HG02852 (cell line): ENCODE data around the gene QRICH2.
"Not testable (repeated sequence)": the region's sequence is repeated elsewhere in the genome, so short reads cannot be mapped to it uniquely, and the experiment has no call there.

Experiments
- ATAC-seq: cut with Tn5 transposase; IDR thresholded peaks from one replicate; pipeline ENCODE4 v1.9.1; 2021; ENCODE audit warnings: mild to moderate bottlenecking, moderate library complexity; ENCODE audit not compliant: unreplicated experiment

QRICH2 gene

GRCh38 chr17:76278268-76278908 is 29.7 kb downstream of the QRICH2 start:
- ATAC-seq: no peak

DNA sequence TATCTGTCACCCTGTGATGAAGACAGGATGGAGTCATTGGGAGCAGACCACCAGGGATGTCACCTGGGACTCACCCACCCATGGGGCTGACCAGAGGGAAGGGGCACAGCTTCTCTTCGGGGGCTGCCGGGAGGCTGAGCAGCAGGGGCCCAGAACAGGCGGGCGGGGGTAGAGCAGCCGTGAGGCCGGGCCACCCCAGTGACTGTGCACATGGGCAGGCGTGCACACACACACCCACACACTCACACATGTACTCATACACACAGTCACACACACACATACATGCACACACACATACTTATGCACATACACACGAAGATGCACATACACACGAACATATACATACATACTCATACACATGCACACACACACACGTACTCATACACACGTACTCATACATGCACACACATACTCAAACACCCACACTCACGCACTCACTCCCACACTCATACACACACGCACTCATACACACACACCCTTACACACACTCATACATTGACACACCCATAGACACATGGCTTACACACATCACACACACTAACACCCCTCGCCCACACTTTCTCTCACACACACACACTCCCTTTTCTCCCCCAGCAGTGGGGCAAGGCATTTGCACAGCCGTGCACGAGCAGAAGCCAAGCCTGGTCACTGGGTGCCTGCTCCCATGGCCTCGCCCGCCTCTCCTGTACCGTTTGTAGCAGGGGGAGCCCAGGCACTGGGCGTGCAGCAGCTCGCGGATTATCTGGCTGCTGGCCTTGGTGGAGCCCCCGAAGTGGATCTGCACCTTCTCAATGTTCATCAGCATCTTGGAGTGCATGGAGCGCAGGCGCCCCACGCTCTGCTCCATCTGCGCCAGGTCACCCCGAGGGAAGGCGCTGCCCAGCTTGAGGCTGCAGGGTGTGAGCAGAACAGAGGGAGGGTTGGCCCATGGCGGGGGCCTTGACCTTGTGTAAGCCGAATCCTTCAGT is 30.5 kb downstream of the QRICH2 start:
- ATAC-seq: no peak

DNA sequence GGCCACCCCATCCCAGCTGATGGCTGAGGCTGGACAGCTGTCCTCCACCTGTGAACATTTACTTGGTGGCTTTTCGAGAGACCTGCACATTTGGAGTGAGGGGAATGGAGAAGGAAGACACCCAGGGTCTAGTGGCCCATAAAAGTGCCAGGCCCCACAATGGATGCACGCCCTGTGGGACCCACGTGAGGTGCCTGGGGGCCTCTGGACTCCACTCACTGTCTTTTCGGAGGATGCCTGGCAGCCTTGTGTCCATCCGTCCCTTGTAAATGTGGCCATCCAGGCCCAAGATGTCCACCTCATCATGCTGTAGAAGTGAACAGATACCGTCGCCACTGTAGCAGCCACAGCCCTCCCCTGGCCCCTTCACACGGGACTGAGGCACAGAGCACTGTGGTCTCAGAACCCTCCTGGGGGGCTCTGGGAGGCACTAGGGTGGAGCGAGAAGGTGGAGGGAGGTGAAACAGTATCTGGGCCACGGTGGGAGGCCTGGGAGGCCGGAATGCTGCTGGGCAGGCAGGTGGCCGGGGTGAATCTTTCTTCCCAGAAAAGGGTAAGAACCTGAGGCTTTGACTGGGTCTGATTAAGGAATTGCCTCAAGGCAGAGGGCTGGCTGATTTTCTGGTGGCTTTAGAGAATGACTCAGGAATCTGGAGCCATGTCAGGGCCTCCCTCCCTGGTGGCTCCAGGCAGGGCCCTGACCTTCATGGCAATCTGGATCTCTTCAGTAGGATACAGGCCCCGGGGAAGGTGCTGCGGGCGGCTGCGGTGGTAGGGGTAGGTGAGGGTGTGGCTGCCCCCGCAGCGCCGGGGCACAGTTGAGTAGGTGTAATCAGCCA is 31.4 kb downstream of the QRICH2 start:
- no peak for ATAC-seq

DNA sequence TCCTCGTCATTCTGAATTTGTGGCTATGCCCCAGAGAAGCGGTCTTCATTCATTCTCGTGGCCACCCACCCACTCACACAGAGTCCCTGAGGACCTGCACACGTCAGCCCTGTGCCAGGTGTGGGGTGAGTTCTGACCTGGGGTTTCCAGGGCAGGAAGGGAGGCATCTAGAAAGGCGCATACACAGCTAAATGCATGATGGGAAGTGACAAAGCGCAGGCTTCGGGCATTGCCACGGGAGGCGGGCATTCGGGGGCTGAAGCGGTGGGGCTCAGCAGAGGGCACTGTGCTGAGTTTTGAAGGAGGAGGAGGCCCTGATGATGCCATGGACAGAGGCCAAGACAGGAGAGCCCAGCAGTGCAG is 32.0 kb downstream of the QRICH2 start:
- ATAC-seq: no peak

DNA sequence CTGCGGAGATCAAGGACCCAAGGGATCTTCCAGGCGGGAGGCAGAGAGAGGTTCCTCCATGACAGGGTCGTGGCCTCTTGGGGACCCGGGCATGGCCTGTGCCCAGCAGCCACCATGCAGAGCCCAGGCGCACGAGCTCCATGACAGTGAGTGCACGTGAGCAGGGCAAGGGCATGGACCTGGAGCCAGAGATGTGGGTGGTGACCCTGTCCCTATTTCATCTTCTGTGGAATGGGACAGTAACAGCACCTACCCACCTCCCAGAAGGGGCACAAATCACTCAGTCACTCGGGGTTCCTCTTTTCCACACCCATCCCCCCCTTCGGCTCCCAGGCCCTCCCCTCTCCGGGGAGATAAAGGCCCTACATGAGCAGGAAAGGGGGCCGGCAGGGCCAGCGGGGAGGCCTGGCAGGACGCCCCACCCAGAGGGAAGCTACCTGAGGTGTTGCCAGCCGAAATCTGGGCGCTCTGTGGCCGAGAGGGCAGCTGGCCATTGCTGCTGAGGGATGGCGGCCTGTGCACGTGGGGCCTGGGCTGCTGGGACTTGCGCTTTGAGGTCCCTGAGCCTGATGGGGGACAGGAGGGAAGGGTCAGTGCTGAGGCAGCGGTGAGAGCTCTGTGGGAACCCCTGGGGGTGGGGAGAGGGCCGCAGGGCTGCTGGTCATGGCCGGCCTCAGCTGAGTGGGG is 32.6 kb downstream of the QRICH2 start:
- ATAC-seq: no peak

DNA sequence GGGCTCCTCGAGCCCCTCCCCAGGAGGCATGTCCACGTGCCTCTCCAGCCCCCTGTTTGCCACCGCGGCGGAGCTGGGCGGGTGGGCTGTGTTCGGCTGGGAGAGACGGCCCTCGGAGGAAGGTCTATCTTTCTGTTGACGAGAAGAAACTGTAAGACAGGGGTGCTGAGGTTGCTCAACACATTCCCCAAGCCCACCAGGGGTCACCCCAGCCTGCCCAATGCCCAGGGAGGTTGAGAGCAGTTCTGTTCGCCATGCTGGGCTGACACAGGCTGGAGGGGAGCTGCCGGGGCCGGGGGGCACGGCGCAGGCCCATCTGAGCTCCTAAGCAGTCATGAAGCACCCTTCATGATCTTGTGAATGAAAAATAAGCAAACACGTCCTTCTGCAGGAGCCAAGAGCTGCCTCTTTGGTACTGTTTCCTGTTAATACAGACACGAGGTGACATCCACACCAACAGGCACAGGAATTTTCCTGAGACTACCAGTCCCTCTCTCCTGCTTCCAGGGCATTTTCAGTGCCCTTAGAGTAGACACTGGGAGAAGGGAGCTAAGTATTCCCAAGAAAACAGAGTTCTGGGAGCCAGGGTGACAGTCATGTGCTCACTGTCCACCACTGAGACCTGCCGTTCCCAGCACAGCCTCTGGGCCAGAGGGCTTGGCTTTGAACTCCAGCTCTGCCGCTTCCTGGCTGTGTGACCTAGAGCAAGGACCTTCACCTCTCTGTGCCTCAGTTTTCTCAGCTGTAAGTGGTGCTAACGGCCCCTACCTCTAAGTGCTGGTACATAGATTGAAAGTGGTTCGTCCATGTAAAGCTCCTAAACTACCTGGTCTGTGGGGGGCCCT is 33.7 kb downstream of the QRICH2 start:
- no peak for ATAC-seq

- no peak for ATAC-seq
These were observed 34.5 kb downstream of the QRICH2 start for GRCh38 chr17:76273445-76274111.

DNA sequence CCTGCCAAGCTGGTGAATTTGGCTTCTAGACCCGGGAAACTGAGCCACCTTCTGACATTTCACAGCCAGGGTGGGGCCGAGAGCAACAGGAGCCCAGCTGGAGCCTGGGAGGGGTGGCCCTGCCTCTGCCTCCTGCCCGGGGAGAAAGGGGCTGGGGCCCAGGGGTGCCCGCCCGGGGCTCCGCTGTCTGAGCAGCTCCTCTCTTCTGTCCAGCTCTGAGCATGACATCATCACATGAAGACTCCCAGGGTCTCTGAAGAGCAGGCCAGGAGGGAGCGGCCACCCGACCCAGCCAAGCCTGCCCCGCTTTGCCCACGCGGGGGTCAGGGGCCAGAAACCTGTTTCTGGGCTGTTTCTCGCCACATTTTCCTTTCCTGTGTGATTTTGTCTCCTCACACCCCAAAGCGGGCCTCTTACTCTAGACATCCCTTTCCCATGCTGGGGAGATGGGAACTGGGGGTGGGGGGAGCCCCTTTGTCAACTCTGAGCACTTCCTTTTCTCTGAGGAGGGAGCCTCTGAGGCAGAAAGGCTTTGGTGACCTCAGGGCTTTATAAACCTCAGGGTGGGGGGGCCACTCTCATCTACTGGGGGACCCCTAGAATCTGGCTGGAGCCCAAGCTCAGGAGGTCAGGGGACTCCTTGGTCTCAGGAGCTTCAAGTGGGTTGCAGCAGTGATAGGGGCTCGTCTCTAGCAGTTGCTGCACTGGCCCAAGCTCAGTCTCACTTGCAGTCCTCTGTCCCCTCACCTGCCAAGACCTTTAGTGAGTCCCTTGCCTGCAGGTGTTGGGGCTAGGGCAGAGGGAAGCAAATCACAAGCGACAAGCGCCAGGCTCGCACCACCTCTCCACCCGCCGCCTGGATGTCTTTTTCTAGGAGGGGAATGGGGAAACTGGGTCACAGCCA is 35.3 kb downstream of the QRICH2 start:
- peak; percentile 14 for ATAC-seq

GRCh38 chr17:76271669-76272540 is 36.2 kb downstream of the QRICH2 start:
- ATAC-seq: peak; percentile 49

- ATAC-seq: peak; percentile 5
These were observed 37.1 kb downstream of the QRICH2 start for GRCh38 chr17:76270770-76271668.

DNA sequence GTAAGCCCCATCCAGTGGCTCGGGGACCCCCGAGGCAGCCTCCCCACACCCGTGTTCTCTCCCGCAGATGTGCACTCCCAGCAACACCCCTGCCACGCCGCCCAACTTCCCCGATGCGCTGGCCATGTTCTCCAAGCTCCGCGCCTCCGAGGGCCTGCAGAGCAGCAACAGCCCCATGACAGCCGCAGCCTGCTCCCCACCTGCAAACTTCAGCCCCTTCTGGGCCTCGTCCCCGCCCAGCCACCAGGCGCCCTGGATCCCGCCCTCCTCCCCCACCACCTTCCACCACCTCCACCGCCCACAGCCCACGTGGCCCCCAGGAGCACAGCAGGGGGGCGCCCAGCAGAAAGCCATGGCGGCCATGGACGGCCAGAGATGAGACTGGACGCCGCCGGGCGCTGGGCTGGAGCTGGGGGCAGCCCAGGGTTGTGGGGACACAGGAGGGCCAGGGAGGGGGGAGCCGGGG is 37.9 kb downstream of the QRICH2 start:
- ATAC-seq: no peak

- ATAC-seq: no peak
These were observed 38.8 kb downstream of the QRICH2 start for GRCh38 chr17:76268991-76269981.

DNA sequence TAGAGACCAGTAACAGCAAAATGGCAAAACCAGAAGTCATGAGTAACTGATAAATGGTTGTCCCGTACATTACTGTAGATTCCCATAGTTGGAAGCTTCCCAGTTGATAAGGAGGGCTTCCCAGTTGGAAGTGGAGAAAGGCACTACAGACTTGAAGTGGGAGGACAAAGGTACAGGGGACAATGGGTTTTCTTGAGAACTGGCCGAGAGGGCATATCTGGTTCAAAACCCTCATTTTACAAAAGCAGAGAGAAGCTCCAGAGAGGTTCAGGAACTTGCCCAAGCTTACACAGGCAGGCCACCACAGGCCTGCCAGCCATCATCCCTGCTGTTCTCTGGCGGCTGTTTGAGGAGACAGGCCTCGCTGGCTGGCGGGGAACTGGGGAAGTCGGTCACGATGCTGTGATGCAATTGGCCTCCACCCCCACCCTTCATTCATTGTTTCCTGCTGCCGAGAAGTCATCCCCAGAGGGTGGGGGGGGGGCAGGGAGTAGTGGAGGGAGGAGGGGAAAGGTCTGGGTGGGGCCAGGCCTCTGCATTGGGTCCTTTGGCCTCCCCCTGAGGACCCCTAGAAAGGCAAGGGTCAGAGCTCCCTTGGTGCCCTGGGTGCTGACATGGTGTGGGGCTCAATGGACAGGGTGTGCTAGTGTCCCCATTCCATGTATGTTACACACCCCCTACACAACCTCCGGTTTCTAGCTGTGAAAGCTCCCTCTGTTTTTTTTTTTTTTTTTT is 39.9 kb downstream of the QRICH2 start:
- ATAC-seq: no peak

DNA sequence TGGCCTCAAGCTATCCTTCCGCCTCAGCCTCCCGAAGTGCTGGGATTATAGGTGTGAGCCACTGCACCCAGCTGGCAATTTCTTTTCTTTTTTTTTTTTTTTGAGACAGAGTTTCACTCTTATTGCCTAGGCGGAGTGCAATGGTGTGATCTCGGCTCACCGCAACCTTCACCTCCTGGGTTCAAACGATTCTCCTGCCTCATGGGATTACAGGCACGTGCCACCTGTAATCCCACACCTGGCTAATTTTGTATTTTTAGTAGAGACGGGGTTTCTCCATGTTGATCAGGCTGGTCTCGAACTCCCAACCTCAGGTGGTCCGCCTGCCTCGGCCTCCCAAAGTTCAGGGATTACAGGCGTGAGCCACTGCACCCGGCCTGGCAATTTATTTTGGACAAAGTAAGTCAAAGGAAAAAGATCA is 40.5 kb downstream of the QRICH2 start:
- ATAC-seq: not testable (repeated sequence)
